PFSK-1 (cell line): Measurements from ENCODE around the gene KDF1.

Experiments
- POLR2AphosphoS5 ChIP-seq: IDR thresholded peaks from 2 replicates; pipeline ENCODE4 v1.6.1; 2012; ENCODE audit warnings: low read depth, mild to moderate bottlenecking, control low read depth, low read length, moderate library complexity
- REST ChIP-seq, 2 experiments: IDR thresholded peaks; 2 replicates each; pipeline versions ENCODE4 v1.6.1 to v1.8.0; 2011 to 2012; ENCODE audit warnings: low read depth in 2 of 2, low read length in 2 of 2, control low read depth in 1 of 2, inconsistent platforms in 1 of 2, mild to moderate bottlenecking in 1 of 2, moderate library complexity in 1 of 2; ENCODE audit not compliant: insufficient read depth in 1 of 2

GRCh38 chr1:26953374-26953773 is 6.9 kb downstream of the KDF1 start:
- TF ChIP-seq POLR2AphosphoS5 (no peak), REST (IDR thresholded peaks at IDR 0.05; ENCODE audit: insufficient read depth in 1 of 2, low read depth in 2 of 2, low read length in 2 of 2) (no peak)
